Renal pelvis (tissue), 3 donors: Measurements from ENCODE around the gene TEC. TPM values are rescaled to one million over a fixed set of nuclear protein-coding genes. Genes with fewer than 3 reads are reported as not detected.

Experiments used
- polyA plus RNA-seq, 3 donors: library from polyadenylated mRNA; unstranded; fragments of 120-200 nt; gene quantifications; one replicate each; pipeline ENCODE4 v1.2.1, GENCODE V29; 2013; ENCODE audit not compliant: insufficient read length in 3 of 3

TEC gene
- polyA plus RNA-seq, 3 donors = 3.3 to 4.8 (median 4.3) TPM

Other genes with a start within 250 kb of the TEC start
- gene TXK, start 135.6 kb downstream of the TEC start, polyA plus RNA-seq = 1 to 10 TPM; 2.2 to 4.2 (median 4.1) TPM
- 10 to 100 TPM; 56.9 to 69.3 (median 59.9) TPM for gene SLAIN2, start 71.7 kb upstream of the TEC start, polyA plus RNA-seq
- under 1 TPM in 2 of 3 donors, not detected in 1; 0.21 to 0.29 TPM for gene SLC10A4, start 213.5 kb upstream of the TEC start, polyA plus RNA-seq
- gene ZAR1, start 220.4 kb upstream of the TEC start, polyA plus RNA-seq = under 1 TPM in 1 of 3 donors, not detected in 2; 0.16 TPM